ENCODE results near the gene CPN2.

Gene CPN2

DNA sequence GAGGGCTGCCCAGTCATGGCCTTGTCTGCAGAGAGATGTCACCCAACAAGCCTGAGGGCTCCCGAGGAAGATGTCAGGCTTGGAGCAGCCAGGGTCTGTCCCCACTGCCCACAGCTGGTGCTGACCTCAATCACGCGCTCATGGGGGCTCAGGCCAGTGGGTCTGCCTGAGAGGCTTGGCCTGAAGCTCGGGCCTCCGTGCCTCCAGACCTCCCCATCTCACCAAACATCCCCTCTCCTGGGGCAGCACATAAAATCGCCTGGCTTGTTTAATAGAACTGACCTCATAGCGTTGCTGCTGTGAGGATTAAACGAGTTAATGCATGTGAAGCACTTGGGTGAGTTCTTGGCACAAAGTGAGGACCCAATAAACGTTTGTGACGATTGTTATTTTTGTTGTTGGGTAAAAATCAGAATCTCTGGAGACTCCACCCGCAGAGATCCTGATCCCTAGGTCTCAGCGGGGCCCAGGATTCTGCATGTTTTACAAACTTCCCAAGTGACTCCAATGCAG, 14.9 kb upstream of the CPN2 start:
- no peak overlapping the region for H2BK120ac ChIP-seq (ENCODE audit: low read depth, low read length)
- peak overlapping the region in 1 of 2 experiments; percentile 75 for H3K18ac ChIP-seq (ENCODE audit: low read depth in 1 of 2, low read length in 2 of 2)
- H3K14ac ChIP-seq (ENCODE audit: low read length in 2 of 2): peak overlapping the region in 1 of 2 experiments; percentile 78
- 88% methylated on average over 8 of the region's 12 CpGs for WGBS
- H3K9me3 ChIP-seq (ENCODE audit: control insufficient read depth, low read length): no peaks in the 10 kb centered on the region
- H3K4me2 ChIP-seq (ENCODE audit: low read length, poor library complexity, severe bottlenecking): no peak overlapping the region
- no peak overlapping the region for H3K4ac ChIP-seq (ENCODE audit: low read depth in 1 of 2, low read length in 2 of 2)
- no peak for DNase-seq
- no peak overlapping the region for H2AK5ac ChIP-seq (ENCODE audit: low read length, severe bottlenecking)
- no peak overlapping the region for H4K8ac ChIP-seq (ENCODE audit: low read length)
- H3K23ac ChIP-seq (ENCODE audit: low read length in 2 of 2): no peak overlapping the region
- peak overlapping the region; percentile 46 for H2BK15ac ChIP-seq (ENCODE audit: low read depth, poor library complexity, severe bottlenecking)
- no peak overlapping the region for H2BK5ac ChIP-seq (ENCODE audit: low read depth, low read length, poor library complexity, severe bottlenecking)
- no peak overlapping the region for H3K9ac ChIP-seq (ENCODE audit: low read length)
- peak overlapping the region in 1 of 2 experiments; percentile 95 for H2BK12ac ChIP-seq (ENCODE audit: low read length in 2 of 2)
- H3K27me3 ChIP-seq (ENCODE audit: control insufficient read depth in 1 of 2, insufficient read depth in 1 of 2, low read length in 2 of 2): peaks cover 30 to 46% of the 10 kb centered on the region in 2 experiments
- H2AFZ ChIP-seq (ENCODE audit: low read depth, low read length): no peak overlapping the region
- no peak overlapping the region for H3K27ac ChIP-seq (ENCODE audit: low read length, poor library complexity, severe bottlenecking)
- H3K79me1 ChIP-seq (replicated peaks; ENCODE audit: low read length, poor library complexity, severe bottlenecking): no peaks in the 10 kb centered on the region
- H3K36me3 ChIP-seq (ENCODE audit: control insufficient read depth in 1 of 2, insufficient read depth in 2 of 2, low read depth in 1 of 2, low read length in 2 of 2): no peaks in the 10 kb centered on the region
- no peak overlapping the region for H4K91ac ChIP-seq (ENCODE audit: low read length)
- peaks cover 18% of the 10 kb centered on the region for H3K4me1 ChIP-seq (ENCODE audit: control insufficient read depth, insufficient read depth, low read depth, low read length)
- H3K4me3 ChIP-seq (ENCODE audit: insufficient read depth in 1 of 2, low read depth in 1 of 2, low read length in 2 of 2): no peak overlapping the region

DNA sequence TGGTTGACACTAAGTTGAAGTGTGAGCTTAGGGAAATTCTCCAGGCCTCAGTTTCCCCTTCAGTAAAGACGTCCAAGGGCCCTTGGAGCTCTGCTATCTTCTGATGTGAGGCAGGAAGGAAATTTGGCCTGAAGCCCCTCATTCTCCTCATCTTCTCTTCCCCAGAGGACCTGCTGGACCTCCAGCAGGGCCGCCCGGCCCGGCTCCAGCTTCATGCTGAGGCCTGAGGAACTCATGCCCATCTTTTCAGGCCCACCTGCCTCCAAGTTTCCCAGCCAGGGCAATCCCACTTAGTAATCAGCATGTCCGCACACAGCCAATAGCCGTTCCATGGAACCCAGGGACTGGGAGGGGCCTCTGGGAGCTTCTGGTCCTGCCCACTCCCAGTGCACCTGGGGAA, 14.4 kb upstream of the CPN2 start:
- Histone ChIP-seq H3K4me3 (ENCODE audit: insufficient read depth in 1 of 2, low read depth in 1 of 2, low read length in 2 of 2) (no peak overlapping the region), H3K4me2 (ENCODE audit: low read length, poor library complexity, severe bottlenecking) (no peak overlapping the region), H2BK12ac (ENCODE audit: low read length in 2 of 2) (peak overlapping the region in 1 of 2 experiments; percentile 95), H4K8ac (ENCODE audit: low read length) (no peak overlapping the region), H3K27me3 (ENCODE audit: control insufficient read depth in 1 of 2, insufficient read depth in 1 of 2, low read length in 2 of 2) (peaks cover 30 to 47% of the 10 kb centered on the region in 2 experiments), H3K27ac (ENCODE audit: low read length, poor library complexity, severe bottlenecking) (no peak overlapping the region), H3K4me1 (ENCODE audit: control insufficient read depth, insufficient read depth, low read depth, low read length) (peaks cover 18% of the 10 kb centered on the region), H3K9ac (ENCODE audit: low read length) (no peak overlapping the region), H2BK15ac (ENCODE audit: low read depth, poor library complexity, severe bottlenecking) (no peak overlapping the region), H3K14ac (ENCODE audit: low read length in 2 of 2) (peak overlapping the region in 1 of 2 experiments; percentile 78), H3K18ac (ENCODE audit: low read depth in 1 of 2, low read length in 2 of 2) (no peak overlapping the region), H2AFZ (ENCODE audit: low read depth, low read length) (no peak overlapping the region), H3K36me3 (ENCODE audit: control insufficient read depth in 1 of 2, insufficient read depth in 2 of 2, low read depth in 1 of 2, low read length in 2 of 2) (no peaks in the 10 kb centered on the region), H3K23ac (ENCODE audit: low read length in 2 of 2) (no peak overlapping the region), H2AK5ac (ENCODE audit: low read length, severe bottlenecking) (no peak overlapping the region), H4K91ac (ENCODE audit: low read length) (no peak overlapping the region), H2BK5ac (ENCODE audit: low read depth, low read length, poor library complexity, severe bottlenecking) (no peak overlapping the region), H2BK120ac (ENCODE audit: low read depth, low read length) (no peak overlapping the region), H3K9me3 (ENCODE audit: control insufficient read depth, low read length) (no peaks in the 10 kb centered on the region), H3K4ac (ENCODE audit: low read depth in 1 of 2, low read length in 2 of 2) (no peak overlapping the region), H3K79me1 (replicated peaks; ENCODE audit: low read length, poor library complexity, severe bottlenecking) (no peaks in the 10 kb centered on the region)
- WGBS: 98% methylated on average over 6 of the region's 6 CpGs
- no peak for DNase-seq

DNA sequence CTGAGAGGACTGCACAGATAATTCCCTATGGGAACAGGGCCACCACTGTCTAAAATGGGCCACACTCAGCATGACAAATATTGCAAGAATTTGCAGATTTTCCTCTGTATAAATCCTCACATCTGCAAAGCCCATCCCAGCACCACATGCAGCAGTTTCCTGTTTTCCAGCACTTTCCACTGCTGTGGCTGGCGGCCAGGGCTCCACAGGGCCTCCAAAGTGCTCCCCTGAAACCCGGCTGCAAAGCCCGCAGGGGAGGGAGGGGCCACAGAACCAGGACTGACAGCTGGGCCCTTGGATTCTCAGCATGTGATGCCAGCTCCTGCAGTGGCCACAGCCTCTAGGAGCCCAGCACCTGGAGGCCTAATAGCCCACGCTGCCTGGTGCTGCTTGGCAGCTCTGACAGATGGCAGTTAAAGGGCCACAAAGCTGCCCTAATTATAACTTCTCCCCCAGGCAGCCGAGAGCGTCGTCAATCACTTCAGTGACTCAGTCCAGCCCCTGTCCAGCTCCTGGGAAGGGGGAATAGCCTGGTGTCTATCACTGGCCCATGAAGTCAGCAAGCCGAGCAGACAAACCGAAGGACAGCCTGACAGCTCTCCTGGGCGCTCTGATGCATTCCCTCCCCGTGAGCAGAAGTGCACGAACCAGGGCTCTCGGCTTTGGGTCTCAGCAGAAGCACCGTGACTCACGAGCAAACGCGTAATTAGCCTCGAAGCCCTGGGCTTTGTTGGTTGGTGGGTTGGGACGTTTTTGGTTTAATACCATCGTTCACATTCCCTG, 13.7 kb upstream of the CPN2 start:
- H2BK5ac ChIP-seq (ENCODE audit: low read depth, low read length, poor library complexity, severe bottlenecking): no peak overlapping the region
- peak; percentile 93 for DNase-seq
- peak overlapping the region; percentile 34 for H3K4me2 ChIP-seq (ENCODE audit: low read length, poor library complexity, severe bottlenecking)
- peak overlapping the region; percentile 39 to 72 for H2BK12ac ChIP-seq (ENCODE audit: low read length in 2 of 2)
- H3K36me3 ChIP-seq (ENCODE audit: control insufficient read depth in 1 of 2, insufficient read depth in 2 of 2, low read depth in 1 of 2, low read length in 2 of 2): no peaks in the 10 kb centered on the region
- H3K4ac ChIP-seq (ENCODE audit: low read depth in 1 of 2, low read length in 2 of 2): no peak overlapping the region
- no peaks in the 10 kb centered on the region for H3K79me1 ChIP-seq (replicated peaks; ENCODE audit: low read length, poor library complexity, severe bottlenecking)
- peak overlapping the region; percentile 12 for H3K9ac ChIP-seq (ENCODE audit: low read length)
- no peak overlapping the region for H2AFZ ChIP-seq (ENCODE audit: low read depth, low read length)
- no peak overlapping the region for H3K14ac ChIP-seq (ENCODE audit: low read length in 2 of 2)
- peak overlapping the region in 1 of 2 experiments; percentile 48 for H3K18ac ChIP-seq (ENCODE audit: low read depth in 1 of 2, low read length in 2 of 2)
- no peak overlapping the region for H2AK5ac ChIP-seq (ENCODE audit: low read length, severe bottlenecking)
- 5% methylated on average over 13 of the region's 20 CpGs for WGBS
- H3K9me3 ChIP-seq (ENCODE audit: control insufficient read depth, low read length): no peaks in the 10 kb centered on the region
- H4K8ac ChIP-seq (ENCODE audit: low read length): peak overlapping the region; percentile 32
- H3K27me3 ChIP-seq (ENCODE audit: control insufficient read depth in 1 of 2, insufficient read depth in 1 of 2, low read length in 2 of 2): peaks cover 33 to 48% of the 10 kb centered on the region in 2 experiments
- H3K4me3 ChIP-seq (ENCODE audit: insufficient read depth in 1 of 2, low read depth in 1 of 2, low read length in 2 of 2): no peak overlapping the region
- peaks cover 18% of the 10 kb centered on the region for H3K4me1 ChIP-seq (ENCODE audit: control insufficient read depth, insufficient read depth, low read depth, low read length)
- no peak overlapping the region for H2BK120ac ChIP-seq (ENCODE audit: low read depth, low read length)
- peak overlapping the region; percentile 1 for H3K27ac ChIP-seq (ENCODE audit: low read length, poor library complexity, severe bottlenecking)
- no peak overlapping the region for H3K23ac ChIP-seq (ENCODE audit: low read length in 2 of 2)
- H2BK15ac ChIP-seq (ENCODE audit: low read depth, poor library complexity, severe bottlenecking): peak overlapping the region; percentile 1
- no peak overlapping the region for H4K91ac ChIP-seq (ENCODE audit: low read length)

DNA sequence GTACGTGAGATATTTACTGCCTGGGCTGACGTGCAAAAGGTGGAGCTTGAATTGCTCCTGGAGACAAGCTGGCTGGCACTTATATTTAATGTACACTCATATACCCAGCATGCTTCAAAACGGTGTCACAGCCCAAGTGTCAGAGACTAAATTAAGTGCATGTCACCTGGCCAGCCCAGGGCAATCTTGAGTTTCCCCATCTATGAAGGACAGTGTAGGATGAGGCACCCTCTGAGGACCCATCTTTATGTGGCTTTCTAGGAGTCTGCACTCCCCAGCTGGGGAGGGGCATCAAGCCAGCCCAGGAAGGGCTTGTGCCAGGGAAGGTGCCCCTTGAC, 13.2 kb upstream of the CPN2 start:
- no peaks in the 10 kb centered on the region for H3K79me1 ChIP-seq (replicated peaks; ENCODE audit: low read length, poor library complexity, severe bottlenecking)

More for the DNA sequence above, 13.2 kb upstream of the CPN2 start:
- DNase-seq: no peak
- H3K4me1 ChIP-seq (ENCODE audit: control insufficient read depth, insufficient read depth, low read depth, low read length): peaks cover 13% of the 10 kb centered on the region
- H3K18ac ChIP-seq (ENCODE audit: low read depth in 1 of 2, low read length in 2 of 2): peak overlapping the region in 1 of 2 experiments; percentile 48
- H2BK5ac ChIP-seq (ENCODE audit: low read depth, low read length, poor library complexity, severe bottlenecking): no peak overlapping the region
- H3K27me3 ChIP-seq (ENCODE audit: control insufficient read depth in 1 of 2, insufficient read depth in 1 of 2, low read length in 2 of 2): peaks cover 33 to 48% of the 10 kb centered on the region in 2 experiments
- no peak overlapping the region for H2BK15ac ChIP-seq (ENCODE audit: low read depth, poor library complexity, severe bottlenecking)
- H3K9me3 ChIP-seq (ENCODE audit: control insufficient read depth, low read length): no peaks in the 10 kb centered on the region
- H3K23ac ChIP-seq (ENCODE audit: low read length in 2 of 2): no peak overlapping the region
- no peak overlapping the region for H4K91ac ChIP-seq (ENCODE audit: low read length)
- no peak overlapping the region for H3K4me2 ChIP-seq (ENCODE audit: low read length, poor library complexity, severe bottlenecking)
- no peak overlapping the region for H2BK120ac ChIP-seq (ENCODE audit: low read depth, low read length)
- no peak overlapping the region for H2AFZ ChIP-seq (ENCODE audit: low read depth, low read length)
- no peak overlapping the region for H2AK5ac ChIP-seq (ENCODE audit: low read length, severe bottlenecking)
- no peak overlapping the region for H3K4me3 ChIP-seq (ENCODE audit: insufficient read depth in 1 of 2, low read depth in 1 of 2, low read length in 2 of 2)
- WGBS: 90% methylated on average over 3 of the region's 3 CpGs
- no peaks in the 10 kb centered on the region for H3K36me3 ChIP-seq (ENCODE audit: control insufficient read depth in 1 of 2, insufficient read depth in 2 of 2, low read depth in 1 of 2, low read length in 2 of 2)
- H3K4ac ChIP-seq (ENCODE audit: low read depth in 1 of 2, low read length in 2 of 2): no peak overlapping the region
- no peak overlapping the region for H3K14ac ChIP-seq (ENCODE audit: low read length in 2 of 2)
- no peak overlapping the region for H3K9ac ChIP-seq (ENCODE audit: low read length)
- H3K27ac ChIP-seq (ENCODE audit: low read length, poor library complexity, severe bottlenecking): no peak overlapping the region
- peak overlapping the region in 1 of 2 experiments; percentile 31 for H2BK12ac ChIP-seq (ENCODE audit: low read length in 2 of 2)
- H4K8ac ChIP-seq (ENCODE audit: low read length): no peak overlapping the region

Measured in mesenchymal stem cell (in vitro differentiated cells and primary cell).